GM12801 (cell line): Measurements from ENCODE around the gene PCBD1.

ENCODE experiments used
- TF ChIP-seq, protein P1 (sequence below): IDR thresholded peaks from one replicate; pipeline ENCODE4 v1.5.1; 2011; ENCODE audit warnings: control low read depth; ENCODE audit not compliant: insufficient read length; ENCODE audit errors: extremely low read depth

Gene PCBD1

DNA sequence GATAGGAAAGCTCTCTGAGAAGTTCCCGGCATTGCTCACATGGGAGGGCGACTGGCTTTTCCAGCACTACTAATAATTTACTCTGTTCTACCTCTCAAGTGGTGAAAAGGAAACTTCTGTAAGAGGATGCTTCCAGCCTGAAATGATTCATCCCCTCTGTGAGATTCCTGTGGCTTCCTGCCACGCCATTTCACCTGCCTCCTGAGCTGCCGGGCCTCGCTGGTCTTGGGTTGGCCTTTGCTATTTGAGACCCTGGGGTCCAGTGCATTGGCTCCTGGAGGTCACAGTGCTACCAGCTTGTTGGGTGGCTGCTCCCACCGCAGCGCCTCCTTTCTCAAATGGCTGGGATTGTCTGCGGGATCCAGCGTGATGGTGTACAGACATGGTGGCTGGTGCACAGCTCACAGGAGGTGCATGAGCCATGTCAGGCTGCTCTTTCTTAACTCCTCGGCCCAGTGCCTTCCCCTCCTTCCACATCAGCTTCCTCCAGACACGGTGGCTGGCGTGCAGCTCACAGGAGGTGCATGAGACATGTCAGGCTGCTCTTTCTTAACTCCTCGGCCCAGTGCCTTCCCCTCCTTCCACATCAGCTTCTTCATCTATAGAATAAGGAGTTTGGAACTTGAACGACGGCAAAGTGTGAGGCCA is 42.9 kb upstream of the PCBD1 start:
- TF ChIP-seq, protein P1, sequence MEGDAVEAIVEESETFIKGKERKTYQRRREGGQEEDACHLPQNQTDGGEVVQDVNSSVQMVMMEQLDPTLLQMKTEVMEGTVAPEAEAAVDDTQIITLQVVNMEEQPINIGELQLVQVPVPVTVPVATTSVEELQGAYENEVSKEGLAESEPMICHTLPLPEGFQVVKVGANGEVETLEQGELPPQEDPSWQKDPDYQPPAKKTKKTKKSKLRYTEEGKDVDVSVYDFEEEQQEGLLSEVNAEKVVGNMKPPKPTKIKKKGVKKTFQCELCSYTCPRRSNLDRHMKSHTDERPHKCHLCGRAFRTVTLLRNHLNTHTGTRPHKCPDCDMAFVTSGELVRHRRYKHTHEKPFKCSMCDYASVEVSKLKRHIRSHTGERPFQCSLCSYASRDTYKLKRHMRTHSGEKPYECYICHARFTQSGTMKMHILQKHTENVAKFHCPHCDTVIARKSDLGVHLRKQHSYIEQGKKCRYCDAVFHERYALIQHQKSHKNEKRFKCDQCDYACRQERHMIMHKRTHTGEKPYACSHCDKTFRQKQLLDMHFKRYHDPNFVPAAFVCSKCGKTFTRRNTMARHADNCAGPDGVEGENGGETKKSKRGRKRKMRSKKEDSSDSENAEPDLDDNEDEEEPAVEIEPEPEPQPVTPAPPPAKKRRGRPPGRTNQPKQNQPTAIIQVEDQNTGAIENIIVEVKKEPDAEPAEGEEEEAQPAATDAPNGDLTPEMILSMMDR = no peak

DNA sequence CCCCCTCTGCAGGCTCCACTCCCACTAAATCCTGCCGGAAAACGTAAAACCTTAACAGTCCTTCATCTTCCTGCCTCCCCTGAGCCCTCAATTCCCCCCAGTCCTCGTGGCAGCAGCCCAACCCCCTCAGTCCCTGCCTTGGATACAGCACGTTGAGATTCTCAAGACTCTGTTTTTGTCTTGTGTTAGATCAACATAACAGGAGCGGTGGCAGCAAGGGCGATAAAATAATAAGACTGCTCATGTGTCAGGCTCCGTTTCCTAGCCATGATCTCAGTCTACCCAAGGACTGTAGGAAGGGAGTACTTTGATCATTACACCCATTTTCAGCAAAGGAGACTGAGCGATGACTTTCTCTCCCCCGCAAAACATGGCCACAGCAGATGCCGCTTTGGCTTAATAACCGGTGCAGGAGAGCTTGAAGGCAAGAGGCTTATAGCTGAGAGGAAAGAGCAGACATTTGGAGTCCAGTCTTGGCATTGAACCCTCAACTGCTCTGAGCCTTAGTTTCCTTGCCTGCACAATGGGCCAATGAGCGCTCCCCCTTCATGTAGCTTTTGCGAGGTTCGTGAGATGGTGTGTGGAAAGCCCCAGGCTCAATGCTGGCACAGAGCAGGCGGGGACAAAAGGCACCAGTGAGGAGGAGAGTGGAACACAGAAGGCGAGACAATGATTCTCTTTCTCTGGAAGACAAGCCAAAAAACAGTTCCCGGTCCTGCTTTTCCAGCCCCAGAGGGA is 42.1 kb upstream of the PCBD1 start:
- TF ChIP-seq, protein P1 = no peak

DNA sequence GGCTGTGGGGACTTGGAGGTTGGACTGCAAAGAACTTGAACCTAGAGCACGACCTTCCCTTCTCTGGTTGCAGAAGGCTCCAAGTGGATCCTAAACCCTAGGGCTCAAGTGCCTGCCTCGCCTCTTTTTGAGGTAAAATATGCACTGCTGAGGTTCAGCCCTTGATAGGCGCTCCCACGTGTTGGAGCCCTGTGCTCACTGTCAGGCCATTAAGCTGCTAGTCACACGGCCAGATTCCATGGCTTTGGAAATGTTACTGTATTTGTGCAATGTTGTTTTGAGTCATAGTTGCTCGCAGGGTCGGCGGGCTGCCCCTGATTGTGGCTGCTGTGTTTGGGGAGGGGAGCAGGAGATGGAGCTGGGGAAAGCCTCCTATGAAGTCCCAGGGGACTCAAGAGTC is 39.8 kb upstream of the PCBD1 start:
- TF ChIP-seq, protein P1 = no peak

DNA sequence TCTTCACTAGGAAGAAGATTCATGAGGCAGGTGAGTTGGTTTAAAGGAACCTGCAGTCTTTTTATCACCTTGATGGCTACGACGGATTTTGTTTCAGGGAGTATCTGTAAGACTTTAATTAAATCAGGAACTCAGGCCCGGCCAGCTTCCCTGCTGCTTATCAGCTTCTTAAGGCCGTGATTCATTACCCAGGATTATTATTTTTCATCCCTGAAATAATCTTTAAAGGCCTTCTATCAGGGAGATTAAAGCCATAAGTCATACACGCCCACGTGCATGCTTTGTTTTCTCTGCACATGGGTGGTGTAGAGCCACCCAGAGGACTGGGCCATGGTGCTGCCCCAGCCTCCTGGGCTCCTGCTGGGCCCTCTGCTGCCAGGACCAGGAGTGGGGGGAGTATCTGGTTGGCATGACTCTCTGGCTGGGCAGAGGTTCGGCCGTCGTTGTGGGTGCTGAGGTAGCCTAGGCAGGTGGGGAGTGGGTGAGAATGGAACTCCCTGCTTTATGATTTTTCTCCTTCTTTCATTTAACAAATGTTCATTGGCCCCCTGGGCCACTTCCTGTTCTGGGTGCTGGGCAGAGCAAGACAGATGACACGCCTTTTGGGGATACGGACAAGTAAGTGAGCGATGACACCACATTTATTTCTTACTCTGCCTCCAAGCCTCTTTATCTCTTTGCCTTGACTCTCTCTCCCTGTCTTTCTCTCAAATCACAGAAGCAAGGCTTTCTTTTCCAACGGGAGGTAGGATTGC is 39.0 kb upstream of the PCBD1 start:
- TF ChIP-seq, protein P1 = no peak

DNA sequence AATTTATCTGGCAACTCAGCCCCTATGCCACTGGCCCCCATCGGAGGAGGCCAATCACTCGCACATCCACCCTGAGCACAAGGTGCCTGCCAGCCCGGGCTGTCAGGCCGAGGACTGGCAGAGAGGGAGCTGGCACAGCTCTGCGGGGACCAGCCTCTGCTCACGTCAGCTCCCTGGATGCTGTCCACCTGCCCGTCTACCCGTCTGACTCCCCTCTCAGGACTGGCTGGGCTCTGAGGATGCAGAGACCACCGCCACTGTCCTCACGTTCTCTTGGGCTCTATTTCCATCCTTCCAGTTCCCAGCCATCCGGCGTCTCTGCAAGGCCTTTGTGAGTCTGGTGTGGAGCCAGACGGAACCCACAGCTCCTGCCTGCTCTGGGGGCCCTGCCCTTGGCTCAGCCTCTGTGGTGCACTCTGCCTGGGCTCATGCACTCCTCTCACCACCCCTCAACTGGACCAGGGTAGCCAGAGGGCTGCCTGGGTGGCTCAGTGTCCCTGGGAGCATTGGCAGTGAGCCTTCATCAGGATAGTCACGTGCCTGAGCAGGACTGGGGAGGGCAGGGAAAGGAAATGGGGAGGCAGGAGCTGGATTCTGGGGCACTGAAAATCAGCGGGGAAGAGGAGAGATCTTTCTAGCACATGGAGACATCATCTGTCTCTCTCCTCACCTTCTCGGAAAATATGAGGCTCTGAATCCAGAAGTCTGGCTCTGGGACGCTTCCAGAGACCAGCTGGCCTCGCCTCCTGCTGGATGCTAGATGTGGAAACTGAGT is 38.0 kb upstream of the PCBD1 start:
- TF ChIP-seq, protein P1 = no peak

DNA sequence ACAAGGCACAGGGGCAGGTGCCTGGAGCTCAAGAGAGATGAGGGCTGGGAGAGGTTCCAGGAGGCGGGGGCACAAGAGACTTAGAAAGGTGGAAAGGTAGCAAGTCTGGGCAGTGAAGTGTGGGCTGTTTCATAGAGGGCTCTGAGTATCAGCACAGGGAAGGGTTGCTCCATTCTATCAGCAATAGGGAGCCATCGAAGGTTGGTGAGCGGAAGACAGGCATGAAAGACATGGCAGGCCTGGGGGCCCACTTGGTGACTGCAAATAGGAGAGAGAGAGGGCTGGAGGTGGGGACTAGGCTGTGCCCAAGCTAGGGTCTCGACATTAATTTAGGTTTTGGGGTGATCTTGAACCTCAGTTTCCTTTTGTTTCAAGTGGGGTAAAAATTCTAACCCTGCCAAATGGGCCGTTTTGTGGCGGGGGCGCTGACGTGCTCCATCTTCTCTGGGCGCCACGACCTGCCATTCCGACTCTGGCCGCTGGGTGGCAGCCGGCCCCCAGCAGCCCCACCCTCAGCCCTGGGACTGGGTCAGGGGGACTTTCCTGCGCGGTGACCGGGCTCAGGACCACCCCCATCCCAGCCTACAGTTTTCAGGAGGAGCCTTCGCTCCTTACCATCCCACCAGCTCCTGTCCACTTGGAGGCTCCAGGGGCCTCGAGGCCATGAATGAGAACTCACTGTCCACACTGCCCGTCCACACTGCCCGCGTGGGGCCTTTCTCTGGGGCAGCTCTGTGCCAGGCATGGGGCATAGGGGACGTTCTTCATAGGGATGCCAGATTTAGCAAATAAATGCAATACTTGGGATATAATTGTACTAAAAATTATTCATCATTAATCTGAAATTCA is 37.2 kb upstream of the PCBD1 start:
- TF ChIP-seq, protein P1 = no peak
